GM18505 (cell line): Measurements from ENCODE around the gene NELFB.

Experiments
- ATAC-seq: cut with Tn5 transposase; IDR thresholded peaks from one replicate; pipeline ENCODE4 v1.9.1; 2021; ENCODE audit not compliant: unreplicated experiment
- POLR2A ChIP-seq: IDR thresholded peaks from 4 replicates; pipeline ENCODE4 v1.6.1; 2011; ENCODE audit warnings: borderline replicate concordance; ENCODE audit not compliant: insufficient read depth, insufficient read length; ENCODE audit errors: extremely low read depth

The NELFB gene

DNA sequence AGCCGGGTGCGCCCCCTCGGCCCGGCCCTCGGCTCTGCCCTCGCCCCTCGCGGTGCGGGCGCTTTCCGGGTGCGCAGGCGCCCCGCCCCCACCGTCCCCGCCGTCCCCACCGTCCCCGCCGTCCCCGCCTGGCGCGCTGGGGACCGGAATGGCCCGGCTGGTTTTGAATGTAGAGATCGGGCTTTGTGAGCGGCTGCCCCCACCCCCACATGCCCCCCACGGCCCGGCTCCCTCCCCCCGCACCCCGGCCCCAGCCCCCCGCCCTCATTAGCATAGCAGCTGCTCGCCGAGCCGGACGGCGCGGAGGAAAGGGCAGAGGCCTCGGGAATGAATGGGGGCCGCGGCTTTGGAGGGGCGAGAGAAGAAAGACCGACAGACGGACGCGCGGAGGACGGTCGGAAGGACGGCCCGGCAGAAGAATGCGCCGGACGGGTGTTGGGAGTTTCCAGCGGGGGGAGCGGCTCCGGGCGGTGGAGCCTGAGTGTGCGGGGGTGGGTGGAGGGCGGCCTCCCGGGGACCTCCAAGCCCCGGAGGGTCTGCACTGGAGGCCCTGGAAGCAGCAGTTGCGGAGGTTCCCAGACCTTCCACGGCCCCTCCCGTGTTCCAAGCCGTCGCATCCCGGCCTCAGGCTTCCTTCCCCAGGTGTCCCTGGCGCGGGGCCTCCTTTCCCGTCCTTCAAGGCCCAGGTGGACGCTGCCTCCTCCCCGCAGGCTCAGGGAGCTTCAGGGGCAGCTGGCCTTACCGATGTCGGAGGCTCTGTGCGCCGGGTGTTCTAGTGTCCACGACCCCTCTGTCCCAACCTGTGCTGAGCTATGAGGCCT is 40.9 kb downstream of the NELFB start:
- ATAC-seq = no peak
- no peak for TF ChIP-seq POLR2A

DNA sequence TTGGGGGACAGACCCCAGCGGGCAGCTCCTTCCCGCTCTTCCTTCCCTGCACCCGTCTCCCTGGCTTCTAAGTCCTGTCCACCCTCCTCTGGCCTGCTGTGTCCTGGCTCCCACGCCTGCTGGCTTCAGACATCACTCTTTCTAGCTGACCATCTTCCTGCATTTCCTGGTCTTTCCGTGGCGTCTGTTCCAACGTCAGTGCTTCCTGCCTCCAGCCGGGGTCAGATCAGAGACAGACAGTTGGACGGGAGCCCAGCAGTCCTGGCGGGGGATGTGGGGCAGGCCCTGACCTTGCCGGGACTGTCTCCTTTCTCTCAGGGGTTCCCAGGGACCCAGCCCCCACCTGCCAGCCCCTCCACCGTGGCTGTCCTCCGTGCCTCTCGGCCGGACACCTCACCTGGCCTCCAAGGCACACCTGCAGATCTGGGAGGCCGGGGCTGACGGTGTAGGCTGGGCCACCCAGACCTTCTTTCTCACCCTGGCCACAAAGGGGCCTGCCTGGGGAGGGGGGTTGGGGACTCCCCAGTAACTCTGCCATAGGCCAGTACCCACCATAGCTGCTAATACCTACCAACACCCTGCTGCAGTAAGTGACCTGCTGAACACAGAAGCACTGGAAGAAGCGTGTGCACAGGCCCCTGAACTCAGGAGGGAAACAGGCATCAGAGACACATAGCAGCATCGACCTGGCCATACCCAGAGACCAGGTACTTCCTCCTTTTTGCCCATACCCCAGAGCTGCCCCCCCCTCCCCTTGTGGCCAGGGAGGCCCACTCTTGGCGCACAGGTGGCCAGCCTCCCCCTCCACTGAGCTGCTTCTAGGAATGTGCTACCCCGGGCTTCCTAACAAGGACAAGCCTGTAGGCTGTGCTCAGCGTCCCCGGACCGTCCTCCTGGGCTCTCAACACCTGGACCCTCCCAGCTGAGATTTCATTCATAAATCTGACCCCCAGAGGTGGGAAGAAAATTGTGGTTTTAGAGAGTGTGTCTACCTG is 41.8 kb downstream of the NELFB start:
- no peak for ATAC-seq
- no peak for TF ChIP-seq POLR2A

- TF ChIP-seq POLR2A = no peak
- no peak for ATAC-seq
These were observed 42.8 kb downstream of the NELFB start for GRCh38 chr9:137297966-137298365.

- no peak for ATAC-seq
- TF ChIP-seq POLR2A = no peak
These were observed 43.5 kb downstream of the NELFB start for GRCh38 chr9:137298401-137299202.

- ATAC-seq = no peak
These were observed 44.1 kb downstream of the NELFB start for GRCh38 chr9:137299203-137299565.

GRCh38 chr9:137299938-137300337 is 44.8 kb downstream of the NELFB start:
- ATAC-seq = no peak
- TF ChIP-seq POLR2A = no peak

More at GRCh38 chr9:137299203-137299565, 44.1 kb downstream of the NELFB start:
- TF ChIP-seq POLR2A = no peak

DNA sequence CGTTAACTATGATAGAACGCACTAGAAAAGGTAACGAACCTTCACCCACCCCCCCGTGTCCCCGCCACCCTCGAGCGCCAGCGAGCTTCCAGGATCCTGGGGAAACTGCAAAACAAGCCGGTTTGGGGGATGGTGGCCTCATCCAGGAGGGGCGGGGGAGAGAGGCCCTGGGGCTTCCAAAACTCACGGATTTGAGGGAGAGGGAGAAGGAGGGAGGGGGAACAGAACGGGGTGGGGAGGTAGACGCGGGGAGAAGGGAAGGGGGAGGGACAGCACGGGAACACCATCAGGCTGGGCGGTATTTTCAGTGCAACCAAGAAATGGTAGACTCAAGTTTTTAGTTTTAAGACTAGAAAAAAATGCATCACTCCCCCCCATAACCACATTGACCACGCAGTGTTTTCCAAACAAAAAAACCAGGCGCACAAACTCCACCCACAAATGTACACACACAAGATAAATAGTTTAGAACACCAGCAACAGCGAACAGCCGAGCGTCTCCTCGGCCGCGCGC is 45.5 kb downstream of the NELFB start:
- no peak for TF ChIP-seq POLR2A
- no peak for ATAC-seq

- ATAC-seq = no peak
- TF ChIP-seq POLR2A = no peak
These were observed 46.2 kb downstream of the NELFB start for GRCh38 chr9:137301081-137301947.

- peak; percentile 94 for TF ChIP-seq POLR2A
- peak; percentile 74 for ATAC-seq
These were observed 47.0 kb downstream of the NELFB start, which contains the start of gene NRARP for GRCh38 chr9:137302118-137302448. NRARP (minus strand) TSS chr9:137302271; CDS start chr9:137301928, 343 bp downstream.

GRCh38 chr9:137302449-137303150 is 47.5 kb downstream of the NELFB start:
- ATAC-seq = peak; percentile 44
- no peak for TF ChIP-seq POLR2A

GRCh38 chr9:137303151-137303892 is 48.2 kb downstream of the NELFB start:
- no peak for TF ChIP-seq POLR2A
- no peak for ATAC-seq
